ENCODE results near the gene MUL1.
"Not testable (repeated sequence)": the region's sequence is repeated elsewhere in the genome, so short reads cannot be mapped to it uniquely, and the experiment has no call there.

MUL1 gene

GRCh38 chr1:20534659-20535417, 26.9 kb upstream of the MUL1 start:
- TF ChIP-seq JUND (IDR thresholded peaks at IDR 0.05; ENCODE audit: low read depth) = no peak
- in situ Hi-C loops (cut with HindIII; ENCODE audit: low pct_unique_long_range_greater_than_20kb, low sequenced_read_pairs) = no loop called here
- DNase-seq (ENCODE audit: low read depth in 1 of 2, low spot score in 1 of 2) = no peak

GRCh38 chr1:20533635-20534034, 25.7 kb upstream of the MUL1 start:
- DNase-seq (ENCODE audit: low read depth in 1 of 2, low spot score in 1 of 2) = no peak
- in situ Hi-C loops (cut with HindIII; ENCODE audit: low pct_unique_long_range_greater_than_20kb, low sequenced_read_pairs) = no loop called here
- no peak for TF ChIP-seq JUND (IDR thresholded peaks at IDR 0.05; ENCODE audit: low read depth)

DNA sequence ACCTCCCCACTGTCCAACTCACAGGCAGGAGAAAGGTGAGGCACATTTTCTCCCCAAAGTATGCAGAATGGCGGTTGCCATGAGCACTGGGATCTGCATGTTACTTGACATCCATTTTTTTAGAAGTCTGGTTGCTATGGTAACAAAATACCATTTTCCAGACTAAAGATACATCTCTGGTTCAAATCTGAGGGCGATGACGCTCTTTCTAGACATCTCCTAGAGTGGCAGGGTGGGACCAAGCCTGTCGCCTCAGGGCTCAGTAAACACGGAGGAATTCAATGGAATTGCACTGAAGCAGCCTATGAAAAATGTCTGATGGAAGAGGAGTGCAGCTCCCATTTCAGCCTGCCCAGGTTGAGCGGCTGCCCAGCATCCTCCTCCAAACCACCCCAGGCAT, 22.9 kb upstream of the MUL1 start:
- no peak for DNase-seq (ENCODE audit: low read depth in 1 of 2, low spot score in 1 of 2)
- TF ChIP-seq JUND (IDR thresholded peaks at IDR 0.05; ENCODE audit: low read depth) = no peak
- in situ Hi-C loops (cut with HindIII; ENCODE audit: low pct_unique_long_range_greater_than_20kb, low sequenced_read_pairs) = no loop called here

GRCh38 chr1:20530306-20530705, 22.4 kb upstream of the MUL1 start:
- DNase-seq (ENCODE audit: low read depth in 1 of 2, low spot score in 1 of 2) = no peak

DNA sequence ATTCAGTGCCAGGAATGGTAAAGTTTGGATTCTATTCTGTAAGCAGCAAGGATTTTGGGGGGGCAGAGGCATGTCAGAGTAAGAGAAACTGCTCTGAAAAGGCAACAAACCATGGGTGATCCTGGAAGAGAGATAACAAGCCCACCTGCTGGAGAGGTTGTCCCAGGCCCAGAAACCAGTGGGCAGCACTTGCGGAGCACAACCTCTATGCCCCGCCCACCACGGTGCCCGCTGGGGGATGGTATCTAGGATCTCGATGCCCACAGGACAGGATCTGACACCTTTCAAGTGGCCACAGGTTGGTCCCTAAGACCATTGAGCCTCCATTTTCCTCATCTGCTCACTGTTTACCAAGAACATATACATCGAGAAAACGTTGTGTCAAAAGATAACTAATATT, 20.3 kb upstream of the MUL1 start:
- no peak for TF ChIP-seq JUND (IDR thresholded peaks at IDR 0.05; ENCODE audit: low read depth)
- in situ Hi-C loops (cut with HindIII; ENCODE audit: low pct_unique_long_range_greater_than_20kb, low sequenced_read_pairs) = no loop called here

More at GRCh38 chr1:20530306-20530705, 22.4 kb upstream of the MUL1 start:
- in situ Hi-C loops (cut with HindIII; ENCODE audit: low pct_unique_long_range_greater_than_20kb, low sequenced_read_pairs) = no loop called here
- no peak for TF ChIP-seq JUND (IDR thresholded peaks at IDR 0.05; ENCODE audit: low read depth)

GRCh38 chr1:20526267-20526666, 18.3 kb upstream of the MUL1 start:
- in situ Hi-C loops (cut with HindIII; ENCODE audit: low pct_unique_long_range_greater_than_20kb, low sequenced_read_pairs) = no loop called here
- DNase-seq (ENCODE audit: low read depth in 1 of 2, low spot score in 1 of 2) = no peak
- TF ChIP-seq JUND (IDR thresholded peaks at IDR 0.05; ENCODE audit: low read depth) = no peak

More for the DNA sequence above, 20.3 kb upstream of the MUL1 start:
- DNase-seq (ENCODE audit: low read depth in 1 of 2, low spot score in 1 of 2) = no peak

GRCh38 chr1:20521960-20522861, 14.3 kb upstream of the MUL1 start:
- peak in 1 of 2 experiments; percentile 75 for DNase-seq (ENCODE audit: low read depth in 1 of 2, low spot score in 1 of 2)
- in situ Hi-C loops (cut with HindIII; ENCODE audit: low pct_unique_long_range_greater_than_20kb, low sequenced_read_pairs) = no loop called here
- TF ChIP-seq JUND (IDR thresholded peaks at IDR 0.05; ENCODE audit: low read depth) = no peak

- DNase-seq (ENCODE audit: low read depth in 1 of 2, low spot score in 1 of 2); in situ Hi-C loops (cut with HindIII; ENCODE audit: low pct_unique_long_range_greater_than_20kb, low sequenced_read_pairs): not testable (repeated sequence)
Observed at GRCh38 chr1:20519609-20520262, 11.8 kb upstream of the MUL1 start.

DNA sequence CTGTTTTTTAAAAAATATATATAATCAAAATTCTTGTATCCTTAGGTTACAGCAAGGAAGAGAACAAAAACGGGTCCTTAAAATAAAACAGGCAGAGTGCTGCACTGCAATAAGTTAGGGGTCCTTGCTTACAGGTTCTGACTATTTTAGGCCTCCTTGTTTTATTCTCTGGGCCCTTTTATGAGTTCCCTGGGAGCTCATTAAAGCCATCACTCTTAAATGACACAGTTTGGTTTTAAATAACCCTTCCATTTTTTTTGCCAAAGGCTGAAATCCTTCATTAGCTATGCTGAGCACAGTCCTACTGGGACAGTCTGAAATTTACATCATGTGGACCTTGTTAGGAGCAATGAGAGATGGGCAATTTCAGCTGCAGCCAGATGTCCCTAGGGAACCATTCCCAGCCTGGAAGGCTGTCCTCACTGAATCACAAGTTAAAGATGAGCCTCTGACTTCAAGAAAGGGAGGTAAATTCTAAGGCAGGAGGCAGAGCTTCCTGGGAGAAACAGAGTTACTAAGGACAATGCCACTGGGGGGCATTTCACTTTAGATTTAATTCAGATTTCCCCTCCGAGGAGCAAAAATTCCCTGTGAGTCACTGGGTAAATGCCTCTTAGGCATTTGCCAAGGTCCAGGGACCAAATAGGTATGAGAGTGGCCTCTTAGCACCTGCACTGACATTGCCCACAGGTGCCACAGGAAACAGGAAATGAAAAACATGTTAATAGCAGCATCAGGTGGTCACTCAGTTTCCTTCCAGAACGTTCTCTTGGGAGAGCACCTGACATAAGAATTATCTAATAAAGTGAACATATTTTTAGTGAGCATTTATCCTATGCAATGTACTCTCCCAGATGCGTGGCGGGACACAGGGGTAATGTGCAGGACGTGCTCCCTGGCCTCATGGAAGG, 3.8 kb upstream of the MUL1 start:
- no peak for DNase-seq (ENCODE audit: low read depth in 1 of 2, low spot score in 1 of 2)
- TF ChIP-seq JUND (IDR thresholded peaks at IDR 0.05; ENCODE audit: low read depth) = no peak
- in situ Hi-C loops (cut with HindIII; ENCODE audit: low pct_unique_long_range_greater_than_20kb, low sequenced_read_pairs) = no loop called here

DNA sequence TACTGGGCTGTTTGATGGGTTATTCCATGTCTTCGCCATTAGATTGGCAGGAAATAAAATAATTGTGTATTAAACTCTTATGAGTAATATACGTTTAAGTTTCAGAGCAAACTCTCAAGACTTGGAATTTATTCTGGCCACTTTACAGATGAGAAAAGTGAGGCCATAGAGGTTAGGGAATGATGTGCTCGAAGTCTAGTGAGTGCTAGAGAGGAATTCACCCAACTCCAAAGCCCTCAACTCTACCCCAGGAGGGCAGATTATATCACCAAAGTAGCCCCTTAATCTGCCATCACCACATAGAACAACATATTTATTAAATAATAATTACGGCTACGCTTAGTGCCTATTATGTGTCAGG, 440 bp upstream of the MUL1 start:
- DNase-seq (ENCODE audit: low read depth in 1 of 2, low spot score in 1 of 2) = no peak
- in situ Hi-C loops (cut with HindIII; ENCODE audit: low pct_unique_long_range_greater_than_20kb, low sequenced_read_pairs) = no loop called here
- TF ChIP-seq JUND (IDR thresholded peaks at IDR 0.05; ENCODE audit: low read depth) = no peak

GRCh38 chr1:20507248-20507563, 745 bp downstream of the MUL1 start:
- TF ChIP-seq JUND (IDR thresholded peaks at IDR 0.05; ENCODE audit: low read depth) = no peak
- no peak for DNase-seq (ENCODE audit: low read depth in 1 of 2, low spot score in 1 of 2)
- in situ Hi-C loops (cut with HindIII; ENCODE audit: low pct_unique_long_range_greater_than_20kb, low sequenced_read_pairs) = no loop called here

- in situ Hi-C loops (cut with HindIII; ENCODE audit: low pct_unique_long_range_greater_than_20kb, low sequenced_read_pairs) = no loop called here
- TF ChIP-seq JUND (IDR thresholded peaks at IDR 0.05; ENCODE audit: low read depth) = no peak
- no peak for DNase-seq (ENCODE audit: low read depth in 1 of 2, low spot score in 1 of 2)
Observed at GRCh38 chr1:20505488-20505887, 2.5 kb downstream of the MUL1 start.
